H1 (cell line): ENCODE data around the gene HLF. TPM values are rescaled to one million over a fixed set of nuclear protein-coding genes. Genes with fewer than 3 reads are reported as not detected.

ENCODE experiments used
- CTCF ChIA-PET: fragments of 300-600 bp; sonication (Branson Sonifier 250); formaldehyde crosslinking; loops from one replicate; lab custom pipeline; 2021; ENCODE audit not compliant: partially characterized antibody; lab: Charles Lee
- POLR2A ChIA-PET: fragments of 300-600 bp; sonication (Branson Sonifier 250); formaldehyde crosslinking; loops from one replicate; lab custom pipeline; 2021; ENCODE audit warnings: inconsistent platforms; ENCODE audit not compliant: partially characterized antibody; lab: Charles Lee
- DNase-seq, 2 experiments: peaks; one replicate each; pipeline versions ENCODE4 v3.0.0 to v3.0.0-alpha.2; 2010 to 2022; ENCODE audit warnings: low spot score in 2 of 2, low read depth in 1 of 2, mixed read lengths in 1 of 2
- FAIRE-seq: peaks from 2 replicates; lab custom pipeline; 2011; peaks lifted over from hg19 to GRCh38; lab: Jason Lieb, UNC
- H2AFZ ChIP-seq: 2 replicates; pipeline ENCODE4 v1.8.1; 2012; ENCODE audit warnings: low read length, inconsistent platforms
- H2AK5ac ChIP-seq: 2 replicates; pipeline ENCODE4 v1.6.1; 2013; ENCODE audit warnings: low read depth, low read length
- H2BK120ac ChIP-seq: replicated peaks from 2 replicates; pipeline ENCODE3; 2013; ENCODE audit warnings: low read depth, low read length, inconsistent platforms
- H2BK12ac ChIP-seq: 2 replicates; pipeline ENCODE4 v1.6.1; 2013; ENCODE audit warnings: low read depth, low read length
- H2BK15ac ChIP-seq: 2 replicates; pipeline ENCODE4 v1.6.1; 2013; ENCODE audit warnings: low read length
- H2BK20ac ChIP-seq: 2 replicates; pipeline ENCODE4 v1.6.1; 2013; ENCODE audit warnings: low read length
- H2BK5ac ChIP-seq: 2 replicates; pipeline ENCODE4 v1.6.1; 2013; ENCODE audit warnings: low read depth, low read length
- H3K14ac ChIP-seq: 2 replicates; pipeline ENCODE4 v1.6.1; 2013; ENCODE audit warnings: inconsistent platforms; ENCODE audit not compliant: insufficient read length
- H3K18ac ChIP-seq: 2 replicates; pipeline ENCODE4 v1.6.1; 2013; ENCODE audit warnings: low read length; ENCODE audit errors: extremely low read depth
- H3K23ac ChIP-seq: 2 replicates; pipeline ENCODE4 v1.6.1; 2013; ENCODE audit warnings: inconsistent platforms; ENCODE audit not compliant: insufficient read length
- H3K23me2 ChIP-seq: 2 replicates; pipeline ENCODE4 v1.6.1; 2013; ENCODE audit warnings: low read depth, low read length
- H3K27ac ChIP-seq: 2 replicates; pipeline ENCODE4 v1.6.1; 2011; ENCODE audit warnings: low read depth, low read length, inconsistent platforms
- H3K27me3 ChIP-seq, 4 experiments: replicated peaks in 1 of 4; 1 replicate in 1 of 4; 2 replicates in 3 of 4; pipeline versions ENCODE4 v1.6.1 to v1.8.1; 2011 to 2013; ENCODE audit warnings: low read length in 3 of 4, mild to moderate bottlenecking in 3 of 4, inconsistent platforms in 2 of 4, mixed read lengths in 2 of 4, moderate library complexity in 1 of 4; ENCODE audit not compliant: control insufficient read depth in 3 of 4, insufficient read depth in 3 of 4; ENCODE audit errors: extremely low read depth in 1 of 4
- H3K36me3 ChIP-seq, 4 experiments: 2 replicates each; pipeline versions ENCODE4 v1.6.1 to v1.8.1; 2011 to 2013; ENCODE audit warnings: mild to moderate bottlenecking in 4 of 4, low read length in 3 of 4, moderate library complexity in 2 of 4, control low read depth in 1 of 4, inconsistent platforms in 1 of 4; ENCODE audit not compliant: insufficient read depth in 4 of 4, control insufficient read depth in 2 of 4
- H3K4ac ChIP-seq: replicated peaks from 2 replicates; pipeline ENCODE3; 2013; ENCODE audit warnings: low read length, low read depth, mixed read lengths, inconsistent platforms; ENCODE audit not compliant: insufficient read length
- H3K4me1 ChIP-seq, 4 experiments: replicated peaks in 1 of 4; 1 replicate in 1 of 4; 2 replicates in 3 of 4; pipeline versions ENCODE4 v1.6.1 to v1.8.1; 2011 to 2013; ENCODE audit warnings: low read length in 3 of 4, inconsistent platforms in 2 of 4, mixed read lengths in 1 of 4; ENCODE audit not compliant: insufficient read depth in 4 of 4, control insufficient read depth in 3 of 4
- H3K4me2 ChIP-seq, 2 experiments: 2 replicates each; pipeline versions ENCODE4 v1.6.1 to v1.8.1; 2011 to 2013; ENCODE audit warnings: low read depth in 2 of 2, low read length in 2 of 2, control low read depth in 1 of 2, inconsistent platforms in 1 of 2, mild to moderate bottlenecking in 1 of 2; ENCODE audit not compliant: insufficient read depth in 1 of 2
- H3K4me3 ChIP-seq, 4 experiments: fragments of 200-600, 300-600 bp in 1 of 4; sonication (generic), shearing (Covaris generic), sonication (Bioruptor Twin) in 1 of 4; 2 replicates each; pipeline versions ENCODE4 v1.5.1 to v1.8.1; 2011 to 2016; ENCODE audit warnings: low read length in 4 of 4, low read depth in 3 of 4, control low read depth in 2 of 4, inconsistent platforms in 2 of 4, mild to moderate bottlenecking in 2 of 4, mixed read lengths in 1 of 4, moderate library complexity in 1 of 4; ENCODE audit not compliant: insufficient read depth in 2 of 4; ENCODE audit errors: extremely low read depth in 1 of 4
- H3K56ac ChIP-seq: replicated peaks from 2 replicates; pipeline ENCODE3; 2013; ENCODE audit warnings: low read depth, mild to moderate bottlenecking, mixed read lengths, low read length, inconsistent platforms; ENCODE audit not compliant: insufficient read length
- H3K79me1 ChIP-seq: 2 replicates; pipeline ENCODE4 v1.6.1; 2013; ENCODE audit warnings: low read depth, low read length, control low read depth
- H3K79me2 ChIP-seq, 2 experiments: 2 replicates each; pipeline versions ENCODE4 v1.6.1 to v1.8.1; 2012 to 2013; ENCODE audit warnings: low read length in 2 of 2, mild to moderate bottlenecking in 2 of 2, inconsistent platforms in 1 of 2; ENCODE audit not compliant: insufficient read depth in 2 of 2, control insufficient read depth in 1 of 2
- H3K9ac ChIP-seq, 4 experiments: replicated peaks in 1 of 4; 1 replicate in 1 of 4; 2 replicates in 3 of 4; pipeline versions ENCODE4 v1.6.1 to v1.8.1; 2011 to 2013; ENCODE audit warnings: low read depth in 3 of 4, low read length in 3 of 4, control low read depth in 2 of 4, mild to moderate bottlenecking in 2 of 4, moderate library complexity in 2 of 4, inconsistent platforms in 1 of 4; ENCODE audit errors: extremely low read depth in 1 of 4
- H3K9me3 ChIP-seq, 2 experiments: 2 replicates each; pipeline versions ENCODE4 v1.6.1 to v1.8.1; 2012 to 2013; ENCODE audit warnings: mild to moderate bottlenecking in 2 of 2, moderate library complexity in 2 of 2, control low read depth in 1 of 2, inconsistent platforms in 1 of 2, low read depth in 1 of 2, low read length in 1 of 2, mixed read lengths in 1 of 2; ENCODE audit not compliant: insufficient read depth in 2 of 2
- H4K20me1 ChIP-seq, 2 experiments: replicated peaks in 1 of 2; 2 replicates each; pipeline versions ENCODE3 to v1.8.1; 2011 to 2013; ENCODE audit warnings: inconsistent platforms in 2 of 2, low read length in 2 of 2, mild to moderate bottlenecking in 1 of 2; ENCODE audit not compliant: insufficient read depth in 2 of 2, control insufficient read depth in 1 of 2
- H4K5ac ChIP-seq: 2 replicates; pipeline ENCODE4 v1.6.1; 2013; ENCODE audit warnings: low read length, low read depth, mixed read lengths, inconsistent platforms; ENCODE audit not compliant: insufficient read length
- H4K8ac ChIP-seq: 2 replicates; pipeline ENCODE4 v1.8.0; 2013; ENCODE audit warnings: mild to moderate bottlenecking, moderate library complexity, low read length, inconsistent platforms; ENCODE audit not compliant: insufficient read depth; ENCODE audit errors: extremely low read depth
- H4K91ac ChIP-seq: replicated peaks from 2 replicates; pipeline ENCODE3; 2013; ENCODE audit warnings: low read length, mixed read lengths, inconsistent platforms; ENCODE audit not compliant: insufficient read length
- ASH2L ChIP-seq: fragments of 200-600, 300-600 bp; sonication (generic); IDR thresholded peaks from one replicate; pipeline ENCODE4 v1.7.1; 2017; ENCODE audit warnings: low read length
- BCL11A ChIP-seq, 2 experiments: IDR thresholded peaks; one replicate each; pipeline ENCODE4 v1.6.1; 2011; ENCODE audit warnings: low read depth in 2 of 2, low read length in 2 of 2, mild to moderate bottlenecking in 2 of 2
- CTBP2 ChIP-seq: IDR thresholded peaks from 2 replicates; pipeline ENCODE4 v1.7.0; 2011; ENCODE audit warnings: borderline replicate concordance, mild to moderate bottlenecking, moderate library complexity, mixed read lengths, low read length; ENCODE audit not compliant: insufficient read depth, insufficient read length
- FOSL1 ChIP-seq: IDR thresholded peaks from 2 replicates; pipeline ENCODE4 v1.6.1; 2011; ENCODE audit warnings: mild to moderate bottlenecking, low read depth, low read length, moderate library complexity; ENCODE audit not compliant: insufficient read depth
- KDM5A ChIP-seq: fragments of 200-600 bp; IDR thresholded peaks from 2 replicates; pipeline ENCODE4 v1.7.1; 2012; ENCODE audit warnings: mild to moderate bottlenecking, low read length, inconsistent platforms, mixed read lengths
- RXRA ChIP-seq: IDR thresholded peaks from 2 replicates; pipeline ENCODE4 v1.6.1; 2011; ENCODE audit warnings: low read depth, mild to moderate bottlenecking, low read length, moderate library complexity; ENCODE audit not compliant: insufficient read depth
- SP1 ChIP-seq: IDR thresholded peaks from 2 replicates; pipeline ENCODE4 v1.6.1; 2011; ENCODE audit warnings: low read depth, low read length
- WGBS, 2 experiments: shearing (Covaris generic) in 1 of 2; methylation state at CpG; one replicate each; pipeline versions ENCODE4 v1.1.6 to v1.1.7; 2013 to 2015; ENCODE audit warnings: low lambda C conversion rate in 2 of 2, mixed read lengths in 2 of 2, inconsistent platforms in 1 of 2, low coverage in 1 of 2, missing lambda C conversion rate in 1 of 2; ENCODE audit not compliant: insufficient replicate concordance in 2 of 2, insufficient coverage in 1 of 2, insufficient read length in 1 of 2; ENCODE audit errors: extremely low coverage in 1 of 2, missing lambda C conversion rate in 1 of 2; 5-methylcytosine and 5-hydroxymethylcytosine counted together
- polyA plus RNA-seq, 7 experiments: library from polyadenylated mRNA; depleted of rRNA in 3 of 7; stranded (reverse) in 5 of 7; unstranded in 2 of 7; fragments of >200 nt in 5 of 7; fragments of 200-250 nt in 2 of 7; gene quantifications; 1 replicate in 5 of 7; 2 replicates in 1 of 7; 4 replicates in 1 of 7; pipeline versions ENCODE4 v1.2.1 to v1.2.3, GENCODE V29; 2011 to 2013; ENCODE audit warnings: missing spikeins in 2 of 7, mixed read lengths in 2 of 7
- total RNA-seq: library from RNA; stranded (reverse); fragmentation: NEBNext Ultra II Directional; extraction: Animal tissue kit (Norgen Biotek cat#: 25700); gene quantifications from 2 replicates; pipeline ENCODE4 v1.2.1, GENCODE V29; 2021
- TF ChIP-seq, protein P1 (sequence below): IDR thresholded peaks from 2 replicates; pipeline ENCODE4 v1.6.1; 2012; ENCODE audit warnings: low read length, inconsistent platforms

HLF gene
- total and polyA plus RNA-seq, 2 of the 8 experiments (the other 6 are each of a cell fraction or from before 2014, with no cell fraction given) = 0.39 to 0.60 TPM

DNA sequence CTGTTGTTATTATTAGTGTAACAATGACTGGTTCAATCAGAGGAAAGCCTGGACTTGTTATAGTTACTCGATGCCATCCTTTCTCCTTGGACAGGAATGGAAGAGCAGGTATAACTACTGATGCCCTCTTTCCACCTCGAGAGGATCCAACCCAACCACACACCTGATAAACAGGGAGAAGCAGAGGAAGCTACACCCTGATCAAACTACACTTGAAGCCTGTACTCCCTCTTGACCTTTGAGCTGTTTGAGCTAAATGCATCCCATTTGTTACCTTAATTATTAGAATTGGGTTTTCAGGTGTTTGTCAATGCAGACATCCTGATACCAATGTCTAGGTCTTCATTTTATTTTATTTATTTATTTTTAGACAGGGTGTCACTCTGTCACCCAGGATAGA lies 23.7 kb upstream of the HLF start:
- Histone ChIP-seq H2BK12ac (no peak overlapping the region), H3K9ac (no peak overlapping the region), H2BK20ac (no peak overlapping the region), H3K14ac (no peak overlapping the region), H3K56ac (no peak overlapping the region), H3K36me3 (no peaks in the 10 kb centered on the region), H3K9me3 (no peaks in the 10 kb centered on the region), H3K79me1 (no peaks in the 10 kb centered on the region), H3K4ac (no peak overlapping the region), H2BK120ac (no peak overlapping the region), H2AFZ (no peak overlapping the region), H3K4me3 (no peak overlapping the region), H3K79me2 (no peaks in the 10 kb centered on the region), H3K27me3 (peaks cover 0 to 5% (median 2%) of the 10 kb centered on the region in 4 experiments; a peak in 3 of 7 replicates), H4K20me1 (no peaks in the 10 kb centered on the region), H4K5ac (no peak overlapping the region), H4K91ac (no peak overlapping the region), H3K23me2 (peaks cover 3% of the 10 kb centered on the region), H2BK5ac (no peak overlapping the region), H3K23ac (no peak overlapping the region), H3K18ac (no peak overlapping the region), H4K8ac (no peak overlapping the region), H2AK5ac (no peak overlapping the region), H3K4me2 (no peak overlapping the region), H2BK15ac (no peak overlapping the region), H3K27ac (no peak overlapping the region), H3K4me1 (peaks cover 0 to 3% (median 0%) of the 10 kb centered on the region in 4 experiments; a peak in 2 of 7 replicates)
- FAIRE-seq (no peak), DNase-seq (no peak)
- ChIA-PET CTCF (interaction anchor here (1.7 kb wide), 1 partner anchor 108 kb away, joined by 3 read pairs; no protein-coding TSS in a partner anchor), POLR2A (no interaction called here)
- no peak for TF ChIP-seq SP1
- TF ChIP-seq, protein P1, sequence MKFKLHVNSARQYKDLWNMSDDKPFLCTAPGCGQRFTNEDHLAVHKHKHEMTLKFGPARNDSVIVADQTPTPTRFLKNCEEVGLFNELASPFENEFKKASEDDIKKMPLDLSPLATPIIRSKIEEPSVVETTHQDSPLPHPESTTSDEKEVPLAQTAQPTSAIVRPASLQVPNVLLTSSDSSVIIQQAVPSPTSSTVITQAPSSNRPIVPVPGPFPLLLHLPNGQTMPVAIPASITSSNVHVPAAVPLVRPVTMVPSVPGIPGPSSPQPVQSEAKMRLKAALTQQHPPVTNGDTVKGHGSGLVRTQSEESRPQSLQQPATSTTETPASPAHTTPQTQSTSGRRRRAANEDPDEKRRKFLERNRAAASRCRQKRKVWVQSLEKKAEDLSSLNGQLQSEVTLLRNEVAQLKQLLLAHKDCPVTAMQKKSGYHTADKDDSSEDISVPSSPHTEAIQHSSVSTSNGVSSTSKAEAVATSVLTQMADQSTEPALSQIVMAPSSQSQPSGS = no peak
- TF ChIP-seq RXRA = no peak
- no peak for TF ChIP-seq ASH2L
- TF ChIP-seq FOSL1 = no peak
- TF ChIP-seq CTBP2 = no peak
- no peak for TF ChIP-seq BCL11A (IDR thresholded peaks at IDR 0.05; ENCODE audit: low read depth in 2 of 2, low read length in 2 of 2)
- no peak for TF ChIP-seq KDM5A
- 90% methylated on average over 2 of the region's 2 CpGs; no CpG with 5 or more reads in 1 of the 2 experiments for whole genome bisulfite sequencing, 2 experiments
